ENCODE results near the gene ITPK1.

DNA sequence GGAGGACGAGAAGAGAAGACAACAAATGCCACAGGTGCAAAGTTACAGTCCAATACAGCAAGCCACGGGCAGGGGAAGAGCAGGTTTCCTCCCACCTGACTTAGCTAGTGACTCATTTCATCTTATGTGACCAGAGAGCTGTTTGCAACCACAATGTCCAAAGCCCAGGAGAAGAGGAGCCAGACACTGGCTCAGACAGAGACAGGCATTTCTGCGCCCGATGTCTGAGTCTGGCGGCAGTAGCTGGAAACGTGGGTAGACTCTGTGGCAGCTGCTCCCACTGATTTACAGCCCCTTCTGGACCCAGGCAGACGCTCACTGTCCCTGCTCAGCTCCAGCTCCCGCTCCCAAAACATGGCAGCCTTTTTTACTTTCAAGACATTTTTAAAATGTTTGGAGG is 132.8 kb downstream of the ITPK1 start:
- TF ChIP-seq, protein P1, sequence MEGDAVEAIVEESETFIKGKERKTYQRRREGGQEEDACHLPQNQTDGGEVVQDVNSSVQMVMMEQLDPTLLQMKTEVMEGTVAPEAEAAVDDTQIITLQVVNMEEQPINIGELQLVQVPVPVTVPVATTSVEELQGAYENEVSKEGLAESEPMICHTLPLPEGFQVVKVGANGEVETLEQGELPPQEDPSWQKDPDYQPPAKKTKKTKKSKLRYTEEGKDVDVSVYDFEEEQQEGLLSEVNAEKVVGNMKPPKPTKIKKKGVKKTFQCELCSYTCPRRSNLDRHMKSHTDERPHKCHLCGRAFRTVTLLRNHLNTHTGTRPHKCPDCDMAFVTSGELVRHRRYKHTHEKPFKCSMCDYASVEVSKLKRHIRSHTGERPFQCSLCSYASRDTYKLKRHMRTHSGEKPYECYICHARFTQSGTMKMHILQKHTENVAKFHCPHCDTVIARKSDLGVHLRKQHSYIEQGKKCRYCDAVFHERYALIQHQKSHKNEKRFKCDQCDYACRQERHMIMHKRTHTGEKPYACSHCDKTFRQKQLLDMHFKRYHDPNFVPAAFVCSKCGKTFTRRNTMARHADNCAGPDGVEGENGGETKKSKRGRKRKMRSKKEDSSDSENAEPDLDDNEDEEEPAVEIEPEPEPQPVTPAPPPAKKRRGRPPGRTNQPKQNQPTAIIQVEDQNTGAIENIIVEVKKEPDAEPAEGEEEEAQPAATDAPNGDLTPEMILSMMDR (conservative IDR thresholded peaks at IDR 0.05; ENCODE audit: low read depth, low read length), result no peak
- TF ChIP-seq EZH2 (IDR thresholded peaks at IDR 0.05; ENCODE audit: borderline replicate concordance, low read depth, low read length, poor library complexity, severe bottlenecking), result no peak

Measured in A673 (cell line).